RCC 7860 (cell line): ENCODE measurements around the gene DTYMK.

Experiments
- DNase-seq: peaks from one replicate; pipeline ENCODE4 v3.0.0-alpha.2; 2015; ENCODE audit warnings: low spot score
- FAIRE-seq: peaks from 2 replicates; lab custom pipeline; 2012; peaks lifted over from hg19 to GRCh38; lab: Jason Lieb, UNC

DTYMK gene

GRCh38 chr2:241652142-241652541, 34.5 kb downstream of the DTYMK start:
- DNase-seq (no peak), FAIRE-seq (no peak)

GRCh38 chr2:241649927-241650326, 36.7 kb downstream of the DTYMK start:
- no peak for DNase-seq
- FAIRE-seq: no peak

GRCh38 chr2:241649404-241649803, 37.2 kb downstream of the DTYMK start:
- FAIRE-seq: no peak
- DNase-seq: no peak

- no peak for FAIRE-seq
- no peak for DNase-seq
These were observed 38.2 kb downstream of the DTYMK start for GRCh38 chr2:241648453-241648852.

GRCh38 chr2:241645915-241646645, 40.5 kb downstream of the DTYMK start:
- DNase-seq: no peak
- FAIRE-seq: no peak

GRCh38 chr2:241645056-241645914, 41.3 kb downstream of the DTYMK start:
- DNase-seq (no peak), FAIRE-seq (no peak)

- FAIRE-seq: no peak
- no peak for DNase-seq
These were observed 45.0 kb downstream of the DTYMK start for GRCh38 chr2:241641631-241642030.

GRCh38 chr2:241640165-241640795, 46.3 kb downstream of the DTYMK start:
- no peak for FAIRE-seq

GRCh38 chr2:241639385-241639784, 47.2 kb downstream of the DTYMK start:
- DNase-seq: no peak
- no peak for FAIRE-seq

More at GRCh38 chr2:241640165-241640795, 46.3 kb downstream of the DTYMK start:
- no peak for DNase-seq

GRCh38 chr2:241638940-241639339, 47.7 kb downstream of the DTYMK start:
- FAIRE-seq (no peak), DNase-seq (no peak)

- DNase-seq: no peak
- no peak for FAIRE-seq
These were observed 48.6 kb downstream of the DTYMK start for GRCh38 chr2:241637795-241638660.

- peak; percentile 72 for DNase-seq
- no peak for FAIRE-seq
These were observed 49.4 kb downstream of the DTYMK start, which contains the start of the genes ATG4B and THAP4 for GRCh38 chr2:241637018-241637794. ATG4B (plus strand) TSS chr2:241637693; CDS start chr2:241637715, 22 bp downstream. THAP4 (minus strand) TSS chr2:241637158; CDS start chr2:241637017, 141 bp downstream.

GRCh38 chr2:241636182-241637017, 50.2 kb downstream of the DTYMK start:
- FAIRE-seq (no peak), DNase-seq (no peak)

- FAIRE-seq (no peak), DNase-seq (no peak)
These were observed 50.9 kb downstream of the DTYMK start for GRCh38 chr2:241635756-241636155.

- FAIRE-seq: no peak
- DNase-seq: no peak
These were observed 53.1 kb downstream of the DTYMK start for GRCh38 chr2:241633561-241633960.

GRCh38 chr2:241632478-241633325, 53.9 kb downstream of the DTYMK start:
- no peak for DNase-seq
- no peak for FAIRE-seq

GRCh38 chr2:241629762-241630435, 56.7 kb downstream of the DTYMK start:
- FAIRE-seq: no peak

More at GRCh38 chr2:241629762-241630435, 56.7 kb downstream of the DTYMK start:
- no peak for DNase-seq
